Lower leg skin (tissue), 3 donors: Measurements from ENCODE around the gene PLB1.

ENCODE experiments used
- POLR2A ChIP-seq, 2 donors: fragments of 450-650 bp; IDR thresholded peaks; one replicate each; pipeline ENCODE4 v1.6.1; 2016 to 2017; ENCODE audit warnings: antibody characterized with exemption in 2 of 2, mild to moderate bottlenecking in 1 of 2, moderate library complexity in 1 of 2
- TF ChIP-seq, protein P1 (sequence below), 3 donors: fragments of 450-650 bp; IDR thresholded peaks; one replicate each; pipeline ENCODE4 v1.5.1; 2016; ENCODE audit warnings: antibody characterized with exemption in 3 of 3, mild to moderate bottlenecking in 3 of 3, moderate library complexity in 2 of 3

DNA sequence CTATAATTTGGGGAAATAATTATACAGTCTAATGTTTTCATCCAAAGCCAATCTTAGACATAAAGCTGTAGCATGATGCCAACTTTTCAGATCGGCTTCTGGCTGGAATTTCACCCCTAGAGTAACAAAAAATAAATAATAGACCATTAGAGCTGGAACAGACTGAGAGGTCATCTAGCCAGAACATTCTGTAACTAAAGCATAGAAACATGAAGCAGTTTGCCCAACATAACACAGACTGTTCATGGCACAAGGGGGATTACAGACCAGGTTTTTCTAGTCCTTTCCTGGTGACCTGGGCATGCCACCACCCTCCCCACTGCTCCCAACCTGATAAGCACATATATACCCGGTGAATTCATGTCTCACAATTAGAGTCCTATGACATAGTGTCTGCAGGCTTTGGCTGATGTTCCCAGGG, 139.3 kb downstream of the PLB1 start:
- TF ChIP-seq, protein P1, sequence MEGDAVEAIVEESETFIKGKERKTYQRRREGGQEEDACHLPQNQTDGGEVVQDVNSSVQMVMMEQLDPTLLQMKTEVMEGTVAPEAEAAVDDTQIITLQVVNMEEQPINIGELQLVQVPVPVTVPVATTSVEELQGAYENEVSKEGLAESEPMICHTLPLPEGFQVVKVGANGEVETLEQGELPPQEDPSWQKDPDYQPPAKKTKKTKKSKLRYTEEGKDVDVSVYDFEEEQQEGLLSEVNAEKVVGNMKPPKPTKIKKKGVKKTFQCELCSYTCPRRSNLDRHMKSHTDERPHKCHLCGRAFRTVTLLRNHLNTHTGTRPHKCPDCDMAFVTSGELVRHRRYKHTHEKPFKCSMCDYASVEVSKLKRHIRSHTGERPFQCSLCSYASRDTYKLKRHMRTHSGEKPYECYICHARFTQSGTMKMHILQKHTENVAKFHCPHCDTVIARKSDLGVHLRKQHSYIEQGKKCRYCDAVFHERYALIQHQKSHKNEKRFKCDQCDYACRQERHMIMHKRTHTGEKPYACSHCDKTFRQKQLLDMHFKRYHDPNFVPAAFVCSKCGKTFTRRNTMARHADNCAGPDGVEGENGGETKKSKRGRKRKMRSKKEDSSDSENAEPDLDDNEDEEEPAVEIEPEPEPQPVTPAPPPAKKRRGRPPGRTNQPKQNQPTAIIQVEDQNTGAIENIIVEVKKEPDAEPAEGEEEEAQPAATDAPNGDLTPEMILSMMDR (IDR thresholded peaks at IDR 0.05) = no peak
- TF ChIP-seq POLR2A (IDR thresholded peaks at IDR 0.05) = no peak
